HCT116 (cell line): ENCODE results near the gene CTNND1. TPM values are rescaled to one million over a fixed set of nuclear protein-coding genes. Genes with fewer than 3 reads are reported as not detected.
"Not testable (repeated sequence)": the region's sequence is repeated elsewhere in the genome, so short reads cannot be mapped to it uniquely, and the experiment has no call there.

ENCODE experiments used
- ATAC-seq: fragments of 200-7000 bp; cut with Tn5 transposase; 2 replicates; pipeline ENCODE4 v1.9.1; 2020; ENCODE audit warnings: mild to moderate bottlenecking, moderate library complexity
- BruUV-seq: library from RNA; stranded (reverse); fragments of 400-500 nt; replicated peaks from 2 replicates; lab custom pipeline; 2021; lab: Mats Ljungman, UMichigan
- CTCF ChIA-PET: fragments of 300-600 bp; sonication (Branson Sonifier 250); formaldehyde crosslinking; loops from one replicate; lab custom pipeline; 2021; ENCODE audit warnings: antibody characterized with exemption; lab: Charles Lee
- POLR2A ChIA-PET: fragments of 300-600, 350-600 bp; sonication (Branson Sonifier 250); formaldehyde crosslinking; loops from one replicate; lab custom pipeline; 2021; ENCODE audit warnings: antibody characterized with exemption; lab: Charles Lee
- RAD21 ChIA-PET, 2 experiments: fragments of 300-600 bp; sonication (Branson Sonifier 250); formaldehyde crosslinking; loops; one replicate each; lab custom pipeline; 2023; ENCODE audit warnings: low total read pairs in 2 of 2; ENCODE audit not compliant: uncharacterized antibody in 2 of 2, unreplicated experiment in 2 of 2, low non-redundant PET in 1 of 2; lab: Charles Lee
- DNase-seq: peaks from one replicate; pipeline ENCODE4 v3.0.0-alpha.2; 2010; ENCODE audit warnings: low read depth, low spot score
- H2AFZ ChIP-seq: fragments of 200-600 bp; shearing (Covaris generic), sonication (generic); 2 replicates; pipeline ENCODE4 v1.6.1; 2017; ENCODE audit warnings: low read depth, mixed run types, mixed read lengths, antibody characterized with exemption, low read length; ENCODE audit not compliant: poor library complexity, severe bottlenecking
- H3K27ac ChIP-seq: 2 replicates; pipeline ENCODE4 v1.5.1; 2012; ENCODE audit warnings: low read depth, low read length
- H3K27me3 ChIP-seq: fragments of 200-600 bp; sonication (generic); 2 replicates; pipeline ENCODE4 v1.6.1; 2016; ENCODE audit warnings: mixed run types, low read length, mixed read lengths; ENCODE audit not compliant: insufficient read depth
- H3K36me3 ChIP-seq, 2 experiments: fragments of 200-500 bp in 1 of 2; fragments of 200-600 bp in 1 of 2; sonication (Bioruptor generic) in 1 of 2; sonication (generic) in 1 of 2; 2 replicates each; pipeline versions ENCODE4 v1.5.1 to v1.6.1; 2014 to 2016; ENCODE audit warnings: low read length in 2 of 2, inconsistent platforms in 1 of 2, mixed read lengths in 1 of 2, mixed run types in 1 of 2; ENCODE audit not compliant: insufficient read depth in 2 of 2, control insufficient read depth in 1 of 2
- H3K4me1 ChIP-seq, 2 experiments: fragments of 200-600 bp in 1 of 2; sonication (generic) in 1 of 2; 2 replicates each; pipeline versions ENCODE4 v1.5.1 to v1.6.1; 2012 to 2017; ENCODE audit warnings: low read length in 2 of 2, inconsistent platforms in 1 of 2, mild to moderate bottlenecking in 1 of 2, mixed read lengths in 1 of 2, mixed run types in 1 of 2, moderate library complexity in 1 of 2; ENCODE audit not compliant: insufficient read depth in 2 of 2, control insufficient read depth in 1 of 2
- H3K4me2 ChIP-seq: fragments of 200-600 bp; sonication (generic); 2 replicates; pipeline ENCODE4 v1.6.1; 2017; ENCODE audit warnings: mixed run types, low read length, mixed read lengths
- H3K4me3 ChIP-seq, 2 experiments: fragments of 200-600 bp in 1 of 2; sonication (generic) in 1 of 2; replicated peaks in 1 of 2; 2 replicates each; pipeline ENCODE4 v1.5.1; 2011 to 2016; ENCODE audit warnings: low read length in 2 of 2, control low read depth in 1 of 2, low read depth in 1 of 2, mild to moderate bottlenecking in 1 of 2, mixed read lengths in 1 of 2, mixed run types in 1 of 2
- H3K79me2 ChIP-seq: fragments of 200-600 bp; sonication (generic); 2 replicates; pipeline ENCODE4 v1.6.1; 2017; ENCODE audit warnings: mild to moderate bottlenecking, mixed run types, low read length, moderate library complexity, mixed read lengths; ENCODE audit not compliant: insufficient read depth
- H3K9ac ChIP-seq: fragments of 200-600 bp; sonication (generic); 2 replicates; pipeline ENCODE4 v1.6.1; 2016; ENCODE audit warnings: low read length, mixed read lengths
- H3K9me2 ChIP-seq: fragments of 200-600 bp; sonication (generic), shearing (Covaris generic); 2 replicates; pipeline ENCODE4 v1.6.1; 2017; ENCODE audit warnings: mixed run types, mild to moderate bottlenecking, moderate library complexity; ENCODE audit not compliant: insufficient read depth
- H3K9me3 ChIP-seq, 2 experiments: fragments of 200-500 bp in 1 of 2; fragments of 200-600 bp in 1 of 2; sonication (Bioruptor generic) in 1 of 2; sonication (generic) in 1 of 2; 2 replicates each; pipeline ENCODE4 v1.6.1; 2014 to 2017; ENCODE audit warnings: low read length in 2 of 2, mixed read lengths in 2 of 2, inconsistent platforms in 1 of 2, low read depth in 1 of 2, mild to moderate bottlenecking in 1 of 2, mixed run types in 1 of 2, moderate library complexity in 1 of 2; ENCODE audit not compliant: control insufficient read depth in 1 of 2, insufficient read depth in 1 of 2
- H4K20me1 ChIP-seq: fragments of 200-600 bp; sonication (generic), shearing (Covaris generic); 2 replicates; pipeline ENCODE4 v1.6.1; 2017; ENCODE audit warnings: mixed run types, mild to moderate bottlenecking, moderate library complexity; ENCODE audit not compliant: insufficient read depth
- CBX3 ChIP-seq: IDR thresholded peaks from 2 replicates; pipeline ENCODE4 v1.6.1; 2012; ENCODE audit warnings: low read depth
- EZH2phosphoT487 ChIP-seq: fragments of 200-600 bp; IDR thresholded peaks from 2 replicates; pipeline ENCODE4 v1.6.1; 2018; ENCODE audit warnings: antibody characterized with exemption, borderline replicate concordance
- JUND ChIP-seq: IDR thresholded peaks from 2 replicates; pipeline ENCODE4 v1.6.1; 2012
- SIN3A ChIP-seq: IDR thresholded peaks from 2 replicates; pipeline ENCODE4 v1.6.1; 2012; ENCODE audit warnings: low read depth
- ZNF274 ChIP-seq: fragments of 200-500 bp; sonication (Bioruptor generic); IDR thresholded peaks from 2 replicates; pipeline ENCODE4 v1.6.1; 2014; ENCODE audit warnings: mild to moderate bottlenecking, low read depth, low read length, inconsistent platforms
- intact Hi-C: fragments of 100-400 bp; cut with micrococcal nuclease; formaldehyde crosslinking; loops from 2 replicates; pipeline ENCODE4 v1.10.0; 2022
- total RNA-seq: library from RNA; stranded (reverse); gene quantifications from one replicate; pipeline ENCODE4 v1.2.1, GENCODE V29; 2021; ENCODE audit not compliant: unreplicated experiment
- TF ChIP-seq, protein P1 (sequence below): IDR thresholded peaks from 2 replicates; pipeline ENCODE4 v1.6.1; 2012; ENCODE audit warnings: low read depth

Gene CTNND1
- total RNA-seq, 1 experiment from 2014 or later, result 157 TPM

DNA sequence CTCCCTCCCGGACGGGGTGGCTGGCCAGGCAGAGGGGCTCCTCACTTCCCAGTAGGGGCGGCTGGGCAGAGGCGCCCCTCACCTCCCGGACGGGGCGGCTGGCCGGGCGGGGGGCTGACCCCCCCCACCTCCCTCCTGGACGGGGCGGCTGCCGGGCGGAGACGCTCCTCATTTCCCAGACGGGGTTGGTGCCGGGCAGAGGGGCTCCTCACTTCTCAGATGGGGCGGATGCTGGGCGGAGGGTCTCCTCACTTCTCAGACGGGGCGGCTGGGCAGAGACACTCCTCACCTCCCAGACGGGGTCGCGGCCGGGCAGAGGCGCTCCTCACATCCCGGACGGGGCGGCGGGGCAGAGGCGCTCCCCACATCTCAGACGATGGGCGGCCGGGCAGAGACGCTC lies 44.9 kb upstream of the CTNND1 start:
- peaks cover 10 to 14% of the 10 kb centered on the region in 2 experiments; a peak in 2 of 4 replicates for H3K4me1 ChIP-seq
- peaks cover 74% of the 10 kb centered on the region for H3K79me2 ChIP-seq
- RAD21 ChIA-PET, result not testable (repeated sequence)

DNA sequence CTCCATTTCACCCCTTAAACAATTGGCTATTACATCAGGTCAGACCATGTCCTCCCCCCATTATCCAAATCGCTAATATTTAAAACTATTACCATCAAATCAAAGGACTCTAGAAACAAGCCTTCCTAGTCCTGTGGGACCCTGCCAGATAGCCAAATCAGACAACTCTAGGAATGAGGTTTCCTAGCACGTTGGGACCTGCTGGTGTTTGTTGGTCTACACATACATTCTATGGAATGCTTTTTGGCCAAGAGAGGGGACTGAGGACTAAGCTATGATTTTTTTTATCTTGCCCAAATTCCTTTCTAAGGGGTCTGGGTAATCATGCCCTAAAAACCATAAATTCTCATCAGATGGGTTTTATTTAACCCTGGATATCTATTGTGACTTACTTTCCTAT lies 34.4 kb upstream of the CTNND1 start:
- Histone ChIP-seq H3K27ac (no peak overlapping the region), H3K4me2 (no peak overlapping the region), H3K9me3 (no peaks in the 10 kb centered on the region), H3K4me1 (peaks cover 8 to 14% of the 10 kb centered on the region in 2 experiments), H3K9me2 (no peaks in the 10 kb centered on the region), H4K20me1 (peaks cover 9% of the 10 kb centered on the region; the same call in 1 of the 2 replicates), H3K79me2 (peaks cover 100% of the 10 kb centered on the region), H2AFZ (no peak overlapping the region), H3K9ac (no peak overlapping the region), H3K36me3 (peaks cover 0 to 10% of the 10 kb centered on the region in 2 experiments; a peak in 1 of 4 replicates), H3K27me3 (no peaks in the 10 kb centered on the region), H3K4me3 (no peak overlapping the region)
- DNase-seq, result no peak
- TF ChIP-seq EZH2phosphoT487 (no peak), CBX3 (no peak), JUND (no peak), SIN3A (no peak), ZNF274 (no peak)
- TF ChIP-seq, protein P1, sequence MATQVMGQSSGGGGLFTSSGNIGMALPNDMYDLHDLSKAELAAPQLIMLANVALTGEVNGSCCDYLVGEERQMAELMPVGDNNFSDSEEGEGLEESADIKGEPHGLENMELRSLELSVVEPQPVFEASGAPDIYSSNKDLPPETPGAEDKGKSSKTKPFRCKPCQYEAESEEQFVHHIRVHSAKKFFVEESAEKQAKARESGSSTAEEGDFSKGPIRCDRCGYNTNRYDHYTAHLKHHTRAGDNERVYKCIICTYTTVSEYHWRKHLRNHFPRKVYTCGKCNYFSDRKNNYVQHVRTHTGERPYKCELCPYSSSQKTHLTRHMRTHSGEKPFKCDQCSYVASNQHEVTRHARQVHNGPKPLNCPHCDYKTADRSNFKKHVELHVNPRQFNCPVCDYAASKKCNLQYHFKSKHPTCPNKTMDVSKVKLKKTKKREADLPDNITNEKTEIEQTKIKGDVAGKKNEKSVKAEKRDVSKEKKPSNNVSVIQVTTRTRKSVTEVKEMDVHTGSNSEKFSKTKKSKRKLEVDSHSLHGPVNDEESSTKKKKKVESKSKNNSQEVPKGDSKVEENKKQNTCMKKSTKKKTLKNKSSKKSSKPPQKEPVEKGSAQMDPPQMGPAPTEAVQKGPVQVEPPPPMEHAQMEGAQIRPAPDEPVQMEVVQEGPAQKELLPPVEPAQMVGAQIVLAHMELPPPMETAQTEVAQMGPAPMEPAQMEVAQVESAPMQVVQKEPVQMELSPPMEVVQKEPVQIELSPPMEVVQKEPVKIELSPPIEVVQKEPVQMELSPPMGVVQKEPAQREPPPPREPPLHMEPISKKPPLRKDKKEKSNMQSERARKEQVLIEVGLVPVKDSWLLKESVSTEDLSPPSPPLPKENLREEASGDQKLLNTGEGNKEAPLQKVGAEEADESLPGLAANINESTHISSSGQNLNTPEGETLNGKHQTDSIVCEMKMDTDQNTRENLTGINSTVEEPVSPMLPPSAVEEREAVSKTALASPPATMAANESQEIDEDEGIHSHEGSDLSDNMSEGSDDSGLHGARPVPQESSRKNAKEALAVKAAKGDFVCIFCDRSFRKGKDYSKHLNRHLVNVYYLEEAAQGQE, result no peak
- no peak for ATAC-seq
- intact Hi-C loops, result no loop called here
- CTCF ChIA-PET, result no interaction called here
- POLR2A ChIA-PET, result no interaction called here
- no TSS peak for BruUV-seq
- RAD21 ChIA-PET, result no interaction called here

More for the DNA sequence above, 44.9 kb upstream of the CTNND1 start:
- H3K9me2 ChIP-seq, H3K4me2 ChIP-seq, H3K4me3 ChIP-seq, POLR2A ChIA-PET, H2AFZ ChIP-seq, H3K27ac ChIP-seq, H3K27me3 ChIP-seq, BruUV-seq, CTCF ChIA-PET, H3K9ac ChIP-seq, ATAC-seq, H3K9me3 ChIP-seq, DNase-seq, intact Hi-C loops, H4K20me1 ChIP-seq: not testable (repeated sequence)
- peaks cover 4 to 19% of the 10 kb centered on the region in 2 experiments; a peak in 2 of 4 replicates for H3K36me3 ChIP-seq
